Measurements from ENCODE around the gene CMAS.

GRCh38 chr12:22038734-22039133 is 7.3 kb upstream of the CMAS start:
- TF ChIP-seq POLR2A (IDR thresholded peaks at IDR 0.05; ENCODE audit: extremely low read depth, insufficient read length) (no peak), CTCF (IDR thresholded peaks at IDR 0.05; ENCODE audit: low read depth, low read length) (no peak), MAX (IDR thresholded peaks at IDR 0.05; ENCODE audit: low read depth, low read length) (no peak)

All from NB4 (cell line).